HepG2 (cell line): ENCODE measurements around the gene CCNB1IP1. TPM values are rescaled to one million over a fixed set of nuclear protein-coding genes. Genes with fewer than 3 reads are reported as not detected.
"Not testable (repeated sequence)": the region's sequence is repeated elsewhere in the genome, so short reads cannot be mapped to it uniquely, and the experiment has no call there.

Experiments
- ATAC-seq: fragments of 200-7000 bp; cut with Tn5 transposase; 3 replicates; pipeline ENCODE4 v1.9.1; 2020; ENCODE audit warnings: mild to moderate bottlenecking, moderate library complexity
- BruUV-seq: library from RNA; stranded (reverse); fragments of 400-500 nt; replicated peaks from 2 replicates; lab custom pipeline; 2021; lab: Mats Ljungman, UMichigan
- CTCF ChIA-PET: fragments of 300-600 bp; formaldehyde crosslinking; extraction: SDS; loops from one replicate; lab custom pipeline; 2021; ENCODE audit warnings: low total read pairs, inconsistent platforms, low intra/inter-chr PET ratio; lab: Yijun Ruan, JAX
- POLR2A ChIA-PET: fragments of 350-600 bp; sonication (Branson Sonifier 250); formaldehyde crosslinking; loops from one replicate; lab custom pipeline; 2020; ENCODE audit warnings: antibody characterized with exemption, inconsistent platforms; lab: Yijun Ruan, JAX
- DNase-seq: peaks from one replicate; pipeline ENCODE4 v3.0.0-alpha.2; 2015; ENCODE audit warnings: low spot score
- FAIRE-seq: peaks from 3 replicates; lab custom pipeline; 2011; peaks lifted over from hg19 to GRCh38; lab: Jason Lieb, UNC
- H2AFZ ChIP-seq: one replicate; pipeline ENCODE4 v1.6.1; 2011; ENCODE audit warnings: low read length, inconsistent platforms
- H3K27ac ChIP-seq: fragments of 300-600 bp; 3 replicates; pipeline ENCODE4 v1.8.0; 2011; ENCODE audit warnings: mixed run types, mild to moderate bottlenecking, mixed read lengths, low read length, inconsistent platforms; ENCODE audit not compliant: insufficient read depth; ENCODE audit errors: extremely low read length
- H3K27me3 ChIP-seq, 2 experiments: fragments of 200-600 bp in 1 of 2; 2 replicates in 1 of 2; 3 replicates in 1 of 2; pipeline versions ENCODE4 v1.6.0 to v1.8.0; 2011; ENCODE audit warnings: low read length in 2 of 2, mild to moderate bottlenecking in 2 of 2, moderate library complexity in 2 of 2, inconsistent platforms in 1 of 2; ENCODE audit not compliant: insufficient read depth in 2 of 2, control insufficient read depth in 1 of 2
- H3K36me3 ChIP-seq, 2 experiments: fragments of 200-600 bp in 1 of 2; replicated peaks in 1 of 2; 2 replicates in 1 of 2; 3 replicates in 1 of 2; pipeline versions ENCODE4 v1.5.1 to v1.8.0; 2011; ENCODE audit warnings: low read length in 2 of 2, inconsistent platforms in 1 of 2; ENCODE audit not compliant: insufficient read depth in 2 of 2, control insufficient read depth in 1 of 2
- H3K4me1 ChIP-seq: 2 replicates; pipeline ENCODE4 v1.5.1; 2012; ENCODE audit warnings: low read length, inconsistent platforms; ENCODE audit not compliant: insufficient read depth
- H3K4me2 ChIP-seq: 2 replicates; pipeline ENCODE4 v1.6.0; 2011; ENCODE audit warnings: low read depth, low read length, inconsistent platforms
- H3K4me3 ChIP-seq, 3 experiments: fragments of 200-600 bp in 1 of 3; sonication (generic), shearing (Covaris generic) in 1 of 3; replicated peaks in 1 of 3; 2 replicates each; pipeline ENCODE4 v1.5.1; 2011 to 2016; ENCODE audit warnings: low read length in 3 of 3, inconsistent platforms in 2 of 3, low read depth in 2 of 3, mild to moderate bottlenecking in 2 of 3, control low read depth in 1 of 3, mixed read lengths in 1 of 3; ENCODE audit not compliant: insufficient read depth in 1 of 3
- H3K79me2 ChIP-seq: one replicate; pipeline ENCODE4 v1.6.1; 2011; ENCODE audit warnings: low read length, inconsistent platforms; ENCODE audit not compliant: insufficient read depth
- H3K9ac ChIP-seq: 2 replicates; pipeline ENCODE4 v1.6.0; 2011; ENCODE audit warnings: mild to moderate bottlenecking, low read depth, low read length, inconsistent platforms; ENCODE audit not compliant: insufficient read depth
- H3K9me3 ChIP-seq: 2 replicates; pipeline ENCODE4 v1.5.1; 2012; ENCODE audit warnings: mild to moderate bottlenecking, low read length
- H4K20me1 ChIP-seq: 2 replicates; pipeline ENCODE4 v1.6.0; 2011; ENCODE audit warnings: inconsistent platforms, mild to moderate bottlenecking, low read length, moderate library complexity; ENCODE audit not compliant: insufficient read depth
- CREB1 ChIP-seq, 2 experiments: fragments of 450-650 bp in 1 of 2; IDR thresholded peaks; 2 replicates each; pipeline ENCODE4 v1.6.1; 2016 to 2017; ENCODE audit warnings: control low read depth in 1 of 2, mild to moderate bottlenecking in 1 of 2, missing compliant biosample characterization in 1 of 2, missing genetic modification characterization in 1 of 2
- CREM ChIP-seq, 2 experiments: sonication (generic) in 1 of 2; formaldehyde crosslinking in 1 of 2; IDR thresholded peaks; 2 replicates each; pipeline versions ENCODE4 v1.4.0 to v1.6.1; 2016 to 2020; ENCODE audit warnings: antibody characterized with exemption in 1 of 2, mild to moderate bottlenecking in 1 of 2, missing genetic modification reagents in 1 of 2
- ETS1 ChIP-seq: sonication (generic); formaldehyde crosslinking; IDR thresholded peaks from 2 replicates; pipeline ENCODE4 v1.4.0; 2020; ENCODE audit warnings: missing genetic modification reagents
- GPBP1L1 ChIP-seq: sonication (generic); formaldehyde crosslinking; IDR thresholded peaks from 2 replicates; pipeline ENCODE4 v1.5.0; 2020; ENCODE audit warnings: mild to moderate bottlenecking, missing genetic modification reagents
- KDM5A ChIP-seq: fragments of 200-600 bp; sonication (generic); IDR thresholded peaks from 2 replicates; pipeline ENCODE4 v1.7.0; 2018; ENCODE audit warnings: antibody characterized with exemption, mild to moderate bottlenecking, low read length, borderline replicate concordance
- KMT2A ChIP-seq: sonication (generic); formaldehyde crosslinking; IDR thresholded peaks from 2 replicates; pipeline ENCODE4 v1.4.0; 2020; ENCODE audit warnings: missing genetic modification reagents
- NFE2L1 ChIP-seq: sonication (generic); formaldehyde crosslinking; IDR thresholded peaks from 2 replicates; pipeline ENCODE4 v1.4.0; 2020; ENCODE audit warnings: missing genetic modification reagents, mild to moderate bottlenecking, borderline replicate concordance
- RFX1 ChIP-seq: fragments of 450-650 bp; IDR thresholded peaks from 2 replicates; pipeline ENCODE4 v1.6.1; 2017
- TP53 ChIP-seq: sonication (generic); formaldehyde crosslinking; conservative IDR thresholded peaks from 2 replicates; pipeline ENCODE4 v1.4.0; 2020; ENCODE audit warnings: missing genetic modification reagents
- ZBTB38 ChIP-seq: sonication (generic); formaldehyde crosslinking; IDR thresholded peaks from 2 replicates; pipeline ENCODE4 v1.5.1; 2020; ENCODE audit warnings: mild to moderate bottlenecking, missing genetic modification reagents
- ZNF230 ChIP-seq: sonication (generic); formaldehyde crosslinking; IDR thresholded peaks from 2 replicates; pipeline ENCODE4 v1.4.0; 2020; ENCODE audit warnings: mild to moderate bottlenecking, missing genetic modification reagents
- ZNF263 ChIP-seq: sonication (generic); formaldehyde crosslinking; IDR thresholded peaks from 2 replicates; pipeline ENCODE4 v1.4.0; 2020; ENCODE audit warnings: missing genetic modification reagents
- ZNF292 ChIP-seq: sonication (generic); formaldehyde crosslinking; IDR thresholded peaks from 2 replicates; pipeline ENCODE4 v1.8.1; 2022; ENCODE audit warnings: mild to moderate bottlenecking, low read depth, missing genetic modification reagents, borderline replicate concordance
- ZNF3 ChIP-seq: IDR thresholded peaks from 2 replicates; pipeline ENCODE4 v1.7.0; 2017; ENCODE audit warnings: inconsistent platforms
- ZNF891 ChIP-seq: sonication (generic); formaldehyde crosslinking; IDR thresholded peaks from 2 replicates; pipeline ENCODE4 v1.5.0; 2020; ENCODE audit warnings: mild to moderate bottlenecking, missing genetic modification reagents
- ZXDC ChIP-seq: sonication (generic); formaldehyde crosslinking; IDR thresholded peaks from 2 replicates; pipeline ENCODE4 v1.5.0; 2020; ENCODE audit warnings: mild to moderate bottlenecking, missing genetic modification reagents
- WGBS: methylation state at CpG from one replicate; pipeline ENCODE4 v1.1.6; 2017; ENCODE audit warnings: low lambda C conversion rate; 5-methylcytosine and 5-hydroxymethylcytosine counted together
- in situ Hi-C: cut with HindIII; loops from 2 replicates; pipeline ENCODE4 v1.10.0; 2017; ENCODE audit warnings: low pct_unique_long_range_greater_than_20kb; ENCODE audit not compliant: extremely low pct_ligation_motif_present
- intact Hi-C: fragments of 100-400 bp; cut with micrococcal nuclease; formaldehyde crosslinking; loops from one replicate; pipeline ENCODE4 v1.10.0; 2022; ENCODE audit not compliant: unreplicated experiment
- polyA plus RNA-seq, 8 experiments: library from polyadenylated mRNA; depleted of rRNA in 3 of 8; stranded (reverse) in 7 of 8; unstranded in 1 of 8; fragments of >200 nt; fragmentation: Illumina TruSeq in 4 of 8; extraction: Trizol in 4 of 8; gene quantifications; 2 replicates each; pipeline versions ENCODE4 v1.2.1 to v1.2.3, GENCODE V29; 2011 to 2016; ENCODE audit warnings: low read depth in 4 of 8, missing spikeins in 1 of 8, mixed read lengths in 1 of 8; ENCODE audit not compliant: insufficient read depth in 1 of 8
- total RNA-seq, 5 experiments: library from RNA; depleted of rRNA; stranded (reverse); fragments of >200 nt; fragmentation: Illumina TruSeq; extraction: Trizol; gene quantifications; 2 replicates each; pipeline ENCODE4 v1.2.3, GENCODE V29; 2016; ENCODE audit warnings: low read depth in 1 of 5

The CCNB1IP1 gene
- total and polyA plus RNA-seq, 2 of the 13 experiments (the other 11 are each of a cell fraction or from before 2014, with no cell fraction given), result 98.3 to 125 TPM

DNA sequence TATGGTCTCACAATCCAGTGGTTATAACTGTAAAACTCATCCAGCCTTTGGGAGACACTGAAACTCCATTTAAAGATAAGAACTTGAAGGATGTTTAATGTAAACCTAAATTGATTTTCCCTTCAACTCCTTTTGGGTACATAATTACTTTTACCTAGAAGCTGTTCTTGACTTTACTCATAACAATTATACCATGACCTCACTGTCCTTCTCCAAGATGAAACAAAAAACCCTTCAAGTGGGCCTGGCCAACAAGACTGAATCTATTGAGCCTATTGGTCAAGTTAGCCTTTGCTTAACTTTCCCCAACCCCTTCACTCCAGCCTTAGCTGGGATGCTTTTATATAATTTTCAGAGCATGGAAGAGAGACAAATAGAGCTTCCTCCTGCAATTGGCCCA is 32.8 kb upstream of the CCNB1IP1 start:
- no peak overlapping the region for H2AFZ ChIP-seq
- peaks cover 13 to 17% of the 10 kb centered on the region in 2 experiments; a peak in 4 of 5 replicates for H3K36me3 ChIP-seq
- no peak overlapping the region for H3K4me2 ChIP-seq
- DNase-seq (no peak), FAIRE-seq (no peak), ATAC-seq (no peak)
- H3K4me3 ChIP-seq, result no peak overlapping the region
- no peaks in the 10 kb centered on the region for H3K79me2 ChIP-seq
- H3K9me3 ChIP-seq, result no peaks in the 10 kb centered on the region
- BruUV-seq, result no TSS peak
- intact Hi-C loops (no loop called here), in situ Hi-C loops (no loop called here)
- CTCF ChIA-PET, result no interaction called here
- no peak overlapping the region for H3K27ac ChIP-seq
- H4K20me1 ChIP-seq, result no peaks in the 10 kb centered on the region
- H3K9ac ChIP-seq, result no peak overlapping the region
- POLR2A ChIA-PET, result no interaction called here
- TF ChIP-seq CREM (IDR thresholded peaks at IDR 0.05) (no peak), CREM (CRISPR knock-in tag; IDR thresholded peaks at IDR 0.05) (no peak), ETS1 (CRISPR knock-in tag) (no peak), ZXDC (no peak), ZNF292 (CRISPR knock-in tag) (no peak), ZBTB38 (CRISPR knock-in tag) (no peak), KDM5A (no peak), CREB1 (IDR thresholded peaks at IDR 0.05) (no peak), CREB1 (CRISPR knock-in tag; IDR thresholded peaks at IDR 0.05) (no peak), RFX1 (no peak), ZNF891 (CRISPR knock-in tag) (no peak), TP53 (CRISPR knock-in tag) (no peak), GPBP1L1 (CRISPR knock-in tag) (no peak), NFE2L1 (CRISPR knock-in tag) (no peak), ZNF263 (CRISPR knock-in tag) (no peak), ZNF3 (CRISPR knock-in tag) (no peak), KMT2A (CRISPR knock-in tag) (no peak), ZNF230 (CRISPR knock-in tag) (no peak)
- TF ChIP-seq, all 625 proteins: peak for 0
- Histone ChIP-seq H3K4me1 (no peaks in the 10 kb centered on the region), H3K27me3 (no peaks in the 10 kb centered on the region; a peak in 1 of 5 replicates)

DNA sequence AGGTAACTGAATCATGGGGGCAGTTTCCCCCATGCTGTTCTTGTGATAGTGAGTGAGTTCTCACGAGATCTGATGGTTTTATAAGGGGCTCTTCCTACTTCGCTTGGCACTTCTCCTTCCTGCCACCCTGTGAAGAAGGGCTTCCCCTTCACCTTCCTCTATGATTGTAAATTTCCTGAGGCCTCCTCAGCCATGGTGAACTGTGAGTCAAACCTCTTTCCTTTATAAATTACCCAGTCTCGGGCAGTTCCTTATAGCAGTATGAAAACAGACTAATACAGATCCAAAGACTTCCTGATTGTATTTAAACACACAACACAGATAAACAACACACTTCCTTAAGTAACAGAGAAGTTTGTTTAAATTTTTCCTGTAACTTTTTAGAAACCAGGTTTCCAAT is 25.4 kb upstream of the CCNB1IP1 start:
- H3K4me3 ChIP-seq, H3K27ac ChIP-seq, H3K9me3 ChIP-seq, ATAC-seq, H3K4me1 ChIP-seq, FAIRE-seq, CTCF ChIA-PET, H3K27me3 ChIP-seq, intact Hi-C loops, H3K79me2 ChIP-seq, BruUV-seq, H4K20me1 ChIP-seq, H3K4me2 ChIP-seq, DNase-seq, H2AFZ ChIP-seq, H3K9ac ChIP-seq, POLR2A ChIA-PET, in situ Hi-C loops: not testable (repeated sequence)
- 95% methylated on average over 3 of the region's 3 CpGs for WGBS
- peaks cover 10 to 51% of the 10 kb centered on the region in 2 experiments for H3K36me3 ChIP-seq
